ENCODE data around the gene ATG7. TPM values are rescaled to one million over a fixed set of nuclear protein-coding genes. Genes with fewer than 3 reads are reported as not detected.

ATG7 gene
- total RNA-seq, 1 donor from 2014 or later = 53.5 TPM

DNA sequence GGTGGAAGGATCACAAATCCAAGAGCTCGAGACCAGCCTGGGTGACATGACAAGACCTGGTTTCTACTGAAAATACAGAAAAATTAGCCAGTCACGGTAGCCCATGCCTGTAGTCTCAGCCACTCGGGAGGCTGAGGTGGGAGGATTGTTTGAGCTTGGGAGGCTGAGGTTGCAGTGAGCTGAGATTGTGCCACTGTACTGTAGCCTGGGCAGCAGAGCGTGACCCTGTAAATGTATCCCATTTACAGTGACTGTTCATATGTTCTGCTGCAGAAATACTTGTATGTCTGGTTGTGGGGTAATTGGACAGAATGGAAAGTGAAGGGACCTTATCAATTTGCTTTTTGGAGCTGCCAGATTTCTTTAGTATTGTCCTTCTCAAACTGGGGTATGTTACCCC, 24.9 kb downstream of the ATG7 start:
- Histone ChIP-seq H3K36me3 (no peaks in the 10 kb centered on the region), H3K79me2 (ENCODE audit: low read depth) (no peaks in the 10 kb centered on the region)
- H3K27ac Mint-ChIP-seq = no peak overlapping the region

DNA sequence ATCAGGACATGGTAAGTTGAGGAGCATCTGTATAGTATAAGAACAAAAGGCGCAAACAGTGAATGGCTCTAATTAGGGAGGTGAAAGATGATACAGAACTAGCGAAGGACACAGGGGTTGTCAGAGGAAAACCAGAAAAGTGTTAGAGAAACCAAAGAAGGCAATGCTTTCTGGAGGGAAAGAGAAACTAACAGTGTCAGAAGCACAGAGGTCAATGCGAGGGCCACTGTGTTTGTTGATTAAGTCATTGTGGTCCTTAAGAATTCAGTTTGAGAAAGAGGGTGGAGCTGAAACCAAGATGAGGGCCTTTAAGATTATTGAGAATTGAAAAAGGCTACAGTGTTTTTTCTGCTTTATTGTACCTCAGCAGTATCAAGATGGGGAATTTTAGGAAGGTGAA, 28.8 kb downstream of the ATG7 start:
- Histone ChIP-seq H3K36me3 (no peaks in the 10 kb centered on the region), H2AFZ (replicated peaks) (no peak overlapping the region), H3K9ac (no peak overlapping the region), H3F3A (ENCODE audit: low read depth) (no peaks in the 10 kb centered on the region), H3K27ac (no peak overlapping the region), H3K4me2 (no peak overlapping the region), H4K20me1 (ENCODE audit: low read depth) (no peaks in the 10 kb centered on the region), H3K79me2 (ENCODE audit: low read depth) (no peaks in the 10 kb centered on the region), H3K4me3 (no peak overlapping the region), H3K27me3 (no peaks in the 10 kb centered on the region), H3K4me1 (no peaks in the 10 kb centered on the region), H3K9me3 (ENCODE audit: low read depth) (no peaks in the 10 kb centered on the region)
- no peak for TF ChIP-seq EZH2 (IDR thresholded peaks at IDR 0.05)
- TF ChIP-seq, protein P1, sequence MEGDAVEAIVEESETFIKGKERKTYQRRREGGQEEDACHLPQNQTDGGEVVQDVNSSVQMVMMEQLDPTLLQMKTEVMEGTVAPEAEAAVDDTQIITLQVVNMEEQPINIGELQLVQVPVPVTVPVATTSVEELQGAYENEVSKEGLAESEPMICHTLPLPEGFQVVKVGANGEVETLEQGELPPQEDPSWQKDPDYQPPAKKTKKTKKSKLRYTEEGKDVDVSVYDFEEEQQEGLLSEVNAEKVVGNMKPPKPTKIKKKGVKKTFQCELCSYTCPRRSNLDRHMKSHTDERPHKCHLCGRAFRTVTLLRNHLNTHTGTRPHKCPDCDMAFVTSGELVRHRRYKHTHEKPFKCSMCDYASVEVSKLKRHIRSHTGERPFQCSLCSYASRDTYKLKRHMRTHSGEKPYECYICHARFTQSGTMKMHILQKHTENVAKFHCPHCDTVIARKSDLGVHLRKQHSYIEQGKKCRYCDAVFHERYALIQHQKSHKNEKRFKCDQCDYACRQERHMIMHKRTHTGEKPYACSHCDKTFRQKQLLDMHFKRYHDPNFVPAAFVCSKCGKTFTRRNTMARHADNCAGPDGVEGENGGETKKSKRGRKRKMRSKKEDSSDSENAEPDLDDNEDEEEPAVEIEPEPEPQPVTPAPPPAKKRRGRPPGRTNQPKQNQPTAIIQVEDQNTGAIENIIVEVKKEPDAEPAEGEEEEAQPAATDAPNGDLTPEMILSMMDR (IDR thresholded peaks at IDR 0.05) = no peak
- no peak for TF ChIP-seq EZH2phosphoT487 (IDR thresholded peaks at IDR 0.05)
- H3K4me1 Mint-ChIP-seq = no peaks in the 10 kb centered on the region
- H3K27ac Mint-ChIP-seq = no peak overlapping the region
- peaks cover 2% of the 10 kb centered on the region for H3K36me3 Mint-ChIP-seq
- no peaks in the 10 kb centered on the region for H3K27me3 Mint-ChIP-seq (ENCODE audit: insufficient read depth, low read depth)
- no peaks in the 10 kb centered on the region for H3K9me3 Mint-ChIP-seq
- no peak overlapping the region for H3K4me3 Mint-ChIP-seq
- DNase-seq (ENCODE audit: low spot score) = no peak

More for the DNA sequence above, 24.9 kb downstream of the ATG7 start:
- no peaks in the 10 kb centered on the region for H3K9me3 ChIP-seq (ENCODE audit: low read depth)
- no peak overlapping the region for H2AFZ ChIP-seq (replicated peaks)
- TF ChIP-seq, protein P1 (IDR thresholded peaks at IDR 0.05) = no peak
- TF ChIP-seq EZH2phosphoT487 (IDR thresholded peaks at IDR 0.05) = no peak
- no peak for TF ChIP-seq EZH2 (IDR thresholded peaks at IDR 0.05)
- no peak overlapping the region for H3K4me2 ChIP-seq
- Mint-ChIP-seq H3K27me3 (ENCODE audit: insufficient read depth, low read depth) (peaks cover 3% of the 10 kb centered on the region), H3K9me3 (no peaks in the 10 kb centered on the region), H3K4me1 (no peaks in the 10 kb centered on the region), H3K36me3 (peaks cover 2% of the 10 kb centered on the region), H3K4me3 (no peak overlapping the region)
- H3K4me1 ChIP-seq = no peaks in the 10 kb centered on the region
- DNase-seq (ENCODE audit: low spot score) = no peak
- no peaks in the 10 kb centered on the region for H4K20me1 ChIP-seq (ENCODE audit: low read depth)
- H3K9ac ChIP-seq = no peak overlapping the region
- no peaks in the 10 kb centered on the region for H3F3A ChIP-seq (ENCODE audit: low read depth)
- H3K27me3 ChIP-seq = no peaks in the 10 kb centered on the region
- H3K27ac ChIP-seq = no peak overlapping the region
- H3K4me3 ChIP-seq = no peak overlapping the region

DNA sequence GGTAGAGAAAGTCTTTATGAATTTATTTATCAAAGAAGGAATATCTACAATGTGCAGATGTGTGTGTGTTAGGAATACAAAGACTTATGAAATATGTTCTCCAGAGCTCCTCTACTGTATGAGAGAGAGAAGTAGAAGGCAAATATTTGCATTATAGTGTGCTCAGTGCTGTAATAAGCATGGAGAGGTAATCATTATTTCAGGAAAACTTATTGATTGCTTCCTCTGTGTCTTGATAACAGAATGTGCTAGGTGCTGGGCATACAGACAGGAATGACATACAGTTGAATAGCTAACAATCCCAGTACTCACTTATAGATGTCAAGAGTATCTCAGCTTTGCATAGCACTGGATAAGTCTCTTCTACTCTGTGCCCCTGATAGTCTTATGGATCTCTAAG, 30.2 kb downstream of the ATG7 start:
- no peak overlapping the region for H2AFZ ChIP-seq (replicated peaks)
- no peaks in the 10 kb centered on the region for H3K4me1 ChIP-seq
- Mint-ChIP-seq H3K9me3 (no peaks in the 10 kb centered on the region), H3K4me1 (no peaks in the 10 kb centered on the region), H3K36me3 (peaks cover 2% of the 10 kb centered on the region), H3K4me3 (no peak overlapping the region), H3K27ac (no peak overlapping the region), H3K27me3 (ENCODE audit: insufficient read depth, low read depth) (no peaks in the 10 kb centered on the region)
- no peak overlapping the region for H3K4me2 ChIP-seq
- no peak overlapping the region for H3K9ac ChIP-seq
- no peaks in the 10 kb centered on the region for H3F3A ChIP-seq (ENCODE audit: low read depth)
- no peak overlapping the region for H3K27ac ChIP-seq
- no peak overlapping the region for H3K4me3 ChIP-seq
- no peaks in the 10 kb centered on the region for H3K36me3 ChIP-seq
- H3K27me3 ChIP-seq = no peaks in the 10 kb centered on the region
- no peak for DNase-seq (ENCODE audit: low spot score)
- TF ChIP-seq, protein P1 (IDR thresholded peaks at IDR 0.05) = no peak
- TF ChIP-seq EZH2 (IDR thresholded peaks at IDR 0.05) (no peak), EZH2phosphoT487 (IDR thresholded peaks at IDR 0.05) (no peak)
- no peaks in the 10 kb centered on the region for H3K9me3 ChIP-seq (ENCODE audit: low read depth)
- no peaks in the 10 kb centered on the region for H3K79me2 ChIP-seq (ENCODE audit: low read depth)
- no peaks in the 10 kb centered on the region for H4K20me1 ChIP-seq (ENCODE audit: low read depth)

Measured in neural progenitor cell (in vitro differentiated cells).